HepG2 (cell line): ENCODE measurements around the gene IKZF3.

Source experiments
- CTCF ChIP-seq: sonication (generic); formaldehyde crosslinking; IDR thresholded peaks from 2 replicates; pipeline ENCODE4 v1.5.0; 2020; ENCODE audit warnings: mild to moderate bottlenecking, missing genetic modification reagents, moderate library complexity
- GABPB1 ChIP-seq: IDR thresholded peaks from 2 replicates; pipeline ENCODE4 v1.6.1; 2016; ENCODE audit warnings: mild to moderate bottlenecking, missing genetic modification reagents, moderate library complexity, missing compliant biosample characterization
- NR2C2 ChIP-seq: sonication (generic); formaldehyde crosslinking; IDR thresholded peaks from 2 replicates; pipeline ENCODE4 v1.4.0; 2020; ENCODE audit warnings: missing genetic modification reagents, mild to moderate bottlenecking, moderate library complexity, borderline replicate concordance
- SOX13 ChIP-seq, 3 experiments: fragments of 450-650 bp in 1 of 3; sonication (generic) in 1 of 3; formaldehyde crosslinking in 1 of 3; IDR thresholded peaks in 2 of 3; conservative IDR thresholded peaks in 1 of 3; 2 replicates each; pipeline versions ENCODE4 v1.5.0 to v1.6.1; 2016 to 2020; ENCODE audit warnings: antibody characterized with exemption in 1 of 3, mild to moderate bottlenecking in 1 of 3, missing compliant biosample characterization in 1 of 3, missing genetic modification reagents in 1 of 3, moderate library complexity in 1 of 3
- TSC22D2 ChIP-seq: sonication (generic); formaldehyde crosslinking; IDR thresholded peaks from 2 replicates; pipeline ENCODE4 v1.5.1; 2020; ENCODE audit warnings: missing genetic modification reagents, mild to moderate bottlenecking, borderline replicate concordance
- TF ChIP-seq, protein P1 (sequence below): sonication (generic); formaldehyde crosslinking; IDR thresholded peaks from 2 replicates; pipeline ENCODE4 v1.5.0; 2020; ENCODE audit warnings: mild to moderate bottlenecking, missing genetic modification reagents

DNA sequence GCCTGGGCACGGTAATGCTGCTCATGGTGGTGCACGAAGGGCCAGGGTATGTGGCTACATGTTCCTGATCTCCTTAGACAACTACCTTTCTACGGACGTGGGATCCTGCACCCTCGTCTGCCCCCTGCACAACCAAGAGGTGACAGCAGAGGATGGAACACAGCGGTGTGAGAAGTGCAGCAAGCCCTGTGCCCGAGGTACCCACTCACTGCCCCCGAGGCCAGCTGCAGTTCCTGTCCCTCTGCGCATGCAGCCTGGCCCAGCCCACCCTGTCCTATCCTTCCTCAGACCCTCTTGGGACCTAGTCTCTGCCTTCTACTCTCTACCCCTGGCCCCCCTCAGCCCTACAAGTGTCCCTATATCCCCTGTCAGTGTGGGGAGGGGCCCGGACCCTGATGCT, 152.3 kb downstream of the IKZF3 start:
- TF ChIP-seq GABPB1 (no peak), SOX13 (IDR thresholded peaks at IDR 0.05) (no peak), SOX13 (CRISPR knock-in tag; conservative IDR thresholded peaks at IDR 0.05 in 1 of 2, IDR thresholded peaks at IDR 0.05 in 1 of 2) (no peak), CTCF (CRISPR knock-in tag) (no peak), TSC22D2 (CRISPR knock-in tag) (no peak), NR2C2 (CRISPR knock-in tag) (no peak)
- TF ChIP-seq, protein P1, sequence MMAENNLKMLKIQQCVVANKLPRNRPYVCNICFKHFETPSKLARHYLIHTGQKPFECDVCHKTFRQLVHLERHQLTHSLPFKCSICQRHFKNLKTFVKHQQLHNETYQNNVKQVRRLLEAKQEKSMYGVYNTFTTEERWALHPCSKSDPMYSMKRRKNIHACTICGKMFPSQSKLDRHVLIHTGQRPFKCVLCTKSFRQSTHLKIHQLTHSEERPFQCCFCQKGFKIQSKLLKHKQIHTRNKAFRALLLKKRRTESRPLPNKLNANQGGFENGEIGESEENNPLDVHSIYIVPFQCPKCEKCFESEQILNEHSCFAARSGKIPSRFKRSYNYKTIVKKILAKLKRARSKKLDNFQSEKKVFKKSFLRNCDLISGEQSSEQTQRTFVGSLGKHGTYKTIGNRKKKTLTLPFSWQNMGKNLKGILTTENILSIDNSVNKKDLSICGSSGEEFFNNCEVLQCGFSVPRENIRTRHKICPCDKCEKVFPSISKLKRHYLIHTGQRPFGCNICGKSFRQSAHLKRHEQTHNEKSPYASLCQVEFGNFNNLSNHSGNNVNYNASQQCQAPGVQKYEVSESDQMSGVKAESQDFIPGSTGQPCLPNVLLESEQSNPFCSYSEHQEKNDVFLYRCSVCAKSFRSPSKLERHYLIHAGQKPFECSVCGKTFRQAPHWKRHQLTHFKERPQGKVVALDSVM (CRISPR knock-in tag) = no peak
